ENCODE measurements around the gene STX10. TPM values are rescaled to one million over a fixed set of nuclear protein-coding genes. Genes with fewer than 3 reads are reported as not detected.

STX10 gene
- total and polyA plus RNA-seq, 9 donors: 15.3 to 57.8 (median 43.0) TPM

GRCh38 chr19:13097033-13097462, 53.1 kb downstream of the STX10 start:
- TF ChIP-seq EP300 (IDR thresholded peaks at IDR 0.05) (no peak), CTCF (IDR thresholded peaks at IDR 0.05) (no peak)
- H3K27ac ChIP-seq: peak overlapping the region; percentile 26 to 66
- H3K36me3 ChIP-seq: no peaks in the 10 kb centered on the region
- H3K27me3 ChIP-seq: no peaks in the 10 kb centered on the region
- peak overlapping the region; percentile 39 for H3K4me3 ChIP-seq
- WGBS, 3 donors: 44 to 65% (median 49%) methylated on average over 20 of the region's 20 CpGs
- peaks cover 9% of the 10 kb centered on the region for H3K4me1 ChIP-seq (ENCODE audit: insufficient read depth)
- intact Hi-C loops (cut with DNase I): loop anchor here in 1 of 4 donors (5.0 kb wide), 1 partner anchor 55 kb away; the partner anchor contains the start of genes IER2 and STX10
- H3K9me3 ChIP-seq: no peaks in the 10 kb centered on the region
- no peak for DNase-seq

DNA sequence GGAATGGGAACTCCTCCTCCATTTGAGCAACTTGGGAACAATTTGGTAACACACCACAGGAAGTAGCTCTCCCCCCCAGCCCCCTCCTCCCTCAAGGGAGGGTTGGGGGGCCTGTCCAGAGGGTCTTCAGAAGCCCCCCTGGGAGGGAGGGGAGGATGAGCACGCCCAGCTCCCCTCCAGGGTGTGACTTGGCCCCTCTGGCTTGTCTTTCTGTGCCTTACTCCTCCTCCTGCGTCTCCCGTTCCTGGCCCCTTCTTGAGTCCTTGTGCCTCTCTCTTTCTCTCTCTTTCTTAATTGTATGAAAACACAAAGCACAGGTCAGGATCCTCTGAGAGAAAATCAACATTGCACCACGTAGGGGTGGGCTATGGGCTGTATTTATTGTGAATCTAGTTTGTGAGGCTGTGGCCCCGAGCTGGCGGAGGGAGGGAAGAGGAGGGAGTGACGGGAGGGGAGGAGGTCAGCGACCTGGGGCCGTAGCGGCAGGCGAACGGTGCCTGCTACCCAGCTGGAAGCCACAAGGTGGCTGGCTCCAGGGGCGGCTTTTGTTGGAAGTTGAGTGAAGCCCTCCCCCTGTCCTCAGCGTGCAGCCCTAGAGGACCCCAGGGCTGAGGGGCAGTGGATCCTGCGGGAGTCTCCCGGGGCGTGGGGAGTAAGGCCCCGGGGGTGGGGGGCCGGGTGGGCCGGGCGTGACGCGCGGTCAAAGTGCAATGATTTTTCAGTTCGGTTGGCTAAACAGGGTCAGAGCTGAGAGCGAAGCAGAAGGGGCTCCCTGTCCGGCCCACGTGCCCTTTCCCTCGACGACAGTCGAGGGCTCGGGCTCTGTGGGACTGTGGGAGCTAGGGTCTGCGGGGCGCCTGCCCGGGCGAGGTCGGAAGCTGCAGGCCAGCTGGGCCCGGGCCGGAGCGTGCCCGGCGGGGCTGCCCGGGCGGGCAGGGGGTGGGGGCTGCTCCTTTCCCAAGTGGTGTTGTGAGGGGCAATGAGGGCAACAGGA, 53.9 kb downstream of the STX10 start:
- no peaks in the 10 kb centered on the region for H3K27me3 ChIP-seq
- H3K27ac ChIP-seq: peak overlapping the region; percentile 37 to 66
- WGBS, 3 donors: 58 to 67% (median 59%) methylated on average over 42 to 44 of the region's 44 CpGs
- no peaks in the 10 kb centered on the region for H3K9me3 ChIP-seq
- H3K4me3 ChIP-seq: no peak overlapping the region
- TF ChIP-seq EP300 (IDR thresholded peaks at IDR 0.05): no peak
- TF ChIP-seq POLR2A (IDR thresholded peaks at IDR 0.05): no peak
- TF ChIP-seq CTCF (IDR thresholded peaks at IDR 0.05): no peak
- no peaks in the 10 kb centered on the region for H3K36me3 ChIP-seq
- DNase-seq: peak in 4 of 5 donors; percentile 56 to 71 (median 57)
- H3K4me1 ChIP-seq (ENCODE audit: insufficient read depth): peaks cover 14% of the 10 kb centered on the region
- intact Hi-C loops (cut with DNase I): loop anchor here in 2 of 4 donors (2.0 to 5.0 kb wide), 3 partner anchors 56 to 119 kb away; partner anchors contain the start of genes IER2 (in 1 of the 2) and STX10 (in 1 of the 2)

DNA sequence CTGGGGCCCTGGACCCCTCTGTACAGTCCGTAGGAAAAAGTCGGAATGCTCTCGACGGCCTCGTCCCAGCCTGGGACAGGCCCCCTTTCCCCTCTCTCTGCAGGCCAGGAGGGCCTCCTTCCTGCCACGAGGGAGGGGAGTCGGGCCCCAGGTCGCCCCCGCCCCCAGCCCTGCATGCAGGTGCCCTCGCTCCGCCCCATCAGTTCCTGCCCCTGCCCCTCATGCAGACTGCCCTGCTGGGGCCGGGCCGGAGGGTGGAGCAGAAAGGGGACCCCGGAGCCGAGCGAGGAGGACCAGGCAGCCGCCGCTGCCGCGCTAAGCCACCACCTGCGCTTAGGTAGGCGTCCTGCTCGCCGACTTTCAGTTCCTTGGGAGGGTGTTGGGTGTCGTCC, 54.8 kb downstream of the STX10 start:
- no peak overlapping the region for H3K4me3 ChIP-seq
- H3K9me3 ChIP-seq: no peaks in the 10 kb centered on the region
- DNase-seq: peak in 2 of 5 donors; percentile 49 to 61
- intact Hi-C loops (cut with DNase I): loop anchor here in 2 of 4 donors (2.0 to 5.0 kb wide), 3 partner anchors 57 to 119 kb away; partner anchors contain the start of genes IER2 (in 1 of the 2) and STX10 (in 1 of the 2)
- peak overlapping the region in 1 of 2 donors; percentile 66 for H3K27ac ChIP-seq
- 68 to 71% (median 71%) methylated on average over 22 to 25 of the region's 25 CpGs for WGBS, 3 donors
- H3K27me3 ChIP-seq: no peaks in the 10 kb centered on the region
- no peak for TF ChIP-seq CTCF (IDR thresholded peaks at IDR 0.05)
- TF ChIP-seq EP300 (IDR thresholded peaks at IDR 0.05): no peak
- TF ChIP-seq POLR2A (IDR thresholded peaks at IDR 0.05): no peak
- peaks cover 22% of the 10 kb centered on the region for H3K4me1 ChIP-seq (ENCODE audit: insufficient read depth)
- H3K36me3 ChIP-seq: no peaks in the 10 kb centered on the region

DNA sequence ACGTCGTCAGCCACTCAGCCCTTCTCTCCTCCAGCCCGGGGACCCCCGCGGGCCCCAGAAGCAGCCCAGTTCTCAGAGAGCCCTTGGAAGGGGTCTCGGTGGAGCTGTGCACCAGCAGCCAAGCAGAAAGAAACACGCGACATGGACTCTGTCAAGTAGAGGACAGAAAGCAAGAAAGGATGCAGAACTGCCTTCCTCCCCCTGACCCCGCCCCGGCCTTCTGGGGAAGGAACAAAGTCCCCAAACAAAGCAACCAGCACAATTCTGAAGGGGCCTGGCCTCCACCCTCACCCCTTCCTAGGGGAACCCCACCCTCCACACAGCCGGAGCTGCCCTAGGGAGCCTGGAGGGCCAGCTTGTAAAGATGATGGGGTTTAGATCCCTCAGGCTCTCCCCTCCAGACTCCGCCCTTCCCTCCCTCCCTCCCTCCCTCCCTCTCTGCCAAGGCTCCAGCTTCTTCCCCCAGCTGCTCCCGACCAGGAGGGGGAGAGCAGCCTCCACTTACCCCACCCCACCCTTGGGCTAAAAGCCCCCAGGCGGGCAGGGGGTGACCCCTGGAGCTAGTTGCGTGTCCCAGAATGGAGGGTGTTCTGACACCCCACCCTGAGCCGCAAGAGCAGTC, 55.3 kb downstream of the STX10 start:
- TF ChIP-seq POLR2A (IDR thresholded peaks at IDR 0.05) (no peak), EP300 (IDR thresholded peaks at IDR 0.05) (no peak), CTCF (IDR thresholded peaks at IDR 0.05) (no peak)
- peak overlapping the region in 1 of 2 donors; percentile 66 for H3K27ac ChIP-seq
- peaks cover 27% of the 10 kb centered on the region for H3K4me1 ChIP-seq (ENCODE audit: insufficient read depth)
- H3K36me3 ChIP-seq: no peaks in the 10 kb centered on the region
- intact Hi-C loops (cut with DNase I): loop anchor here in 2 of 4 donors (2.0 to 5.0 kb wide), 3 partner anchors 57 to 118 kb away; partner anchors contain the start of genes IER2 (in 1 of the 2) and STX10 (in 1 of the 2)
- no peak overlapping the region for H3K4me3 ChIP-seq
- H3K9me3 ChIP-seq: no peaks in the 10 kb centered on the region
- H3K27me3 ChIP-seq: no peaks in the 10 kb centered on the region
- DNase-seq: peak in 1 of 5 donors; percentile 36
- 65 to 73% (median 70%) methylated on average over 15 to 16 of the region's 16 CpGs for WGBS, 3 donors
